SJSA1 (cell line): Measurements from ENCODE around the gene LMTK3. TPM values are rescaled to one million over a fixed set of nuclear protein-coding genes. Genes with fewer than 3 reads are reported as not detected.

Experiments
- DNase-seq, 2 experiments: peaks; one replicate each; pipeline ENCODE4 v3.0.0-alpha.2; 2015 to 2020; ENCODE audit warnings: low spot score in 2 of 2, low read depth in 1 of 2
- H3K27ac ChIP-seq: fragments of 250-450 bp; sonication (Bioruptor Pico); 2 replicates; pipeline ENCODE4 v1.5.1; 2020; ENCODE audit warnings: mild to moderate bottlenecking, moderate library complexity
- H3K27me3 ChIP-seq: fragments of 250-450 bp; sonication (Bioruptor Pico); replicated peaks from 2 replicates; pipeline ENCODE4 v1.5.1; 2020; ENCODE audit warnings: mild to moderate bottlenecking, moderate library complexity
- H3K36me3 ChIP-seq: fragments of 250-450 bp; sonication (Bioruptor Pico); 2 replicates; pipeline ENCODE4 v1.5.1; 2020; ENCODE audit warnings: mild to moderate bottlenecking
- H3K4me1 ChIP-seq: fragments of 250-450 bp; sonication (Bioruptor Pico); replicated peaks from 2 replicates; pipeline ENCODE4 v1.6.1; 2021; ENCODE audit warnings: mild to moderate bottlenecking
- H3K4me3 ChIP-seq: fragments of 250-450 bp; sonication (Bioruptor Pico); 2 replicates; pipeline ENCODE4 v1.5.1; 2020; ENCODE audit warnings: mild to moderate bottlenecking
- H3K9me3 ChIP-seq: fragments of 250-450 bp; sonication (Bioruptor Pico); replicated peaks from 2 replicates; pipeline ENCODE4 v1.5.1; 2020; ENCODE audit warnings: mild to moderate bottlenecking
- total RNA-seq: library from RNA; depleted of rRNA; stranded (reverse); fragments of >200 nt; shearing (Covaris generic); gene quantifications from 2 replicates; pipeline ENCODE4 v1.2.3, GENCODE V29; 2014

Gene LMTK3
- total RNA-seq, 1 experiment from 2014 or later, result not detected

DNA sequence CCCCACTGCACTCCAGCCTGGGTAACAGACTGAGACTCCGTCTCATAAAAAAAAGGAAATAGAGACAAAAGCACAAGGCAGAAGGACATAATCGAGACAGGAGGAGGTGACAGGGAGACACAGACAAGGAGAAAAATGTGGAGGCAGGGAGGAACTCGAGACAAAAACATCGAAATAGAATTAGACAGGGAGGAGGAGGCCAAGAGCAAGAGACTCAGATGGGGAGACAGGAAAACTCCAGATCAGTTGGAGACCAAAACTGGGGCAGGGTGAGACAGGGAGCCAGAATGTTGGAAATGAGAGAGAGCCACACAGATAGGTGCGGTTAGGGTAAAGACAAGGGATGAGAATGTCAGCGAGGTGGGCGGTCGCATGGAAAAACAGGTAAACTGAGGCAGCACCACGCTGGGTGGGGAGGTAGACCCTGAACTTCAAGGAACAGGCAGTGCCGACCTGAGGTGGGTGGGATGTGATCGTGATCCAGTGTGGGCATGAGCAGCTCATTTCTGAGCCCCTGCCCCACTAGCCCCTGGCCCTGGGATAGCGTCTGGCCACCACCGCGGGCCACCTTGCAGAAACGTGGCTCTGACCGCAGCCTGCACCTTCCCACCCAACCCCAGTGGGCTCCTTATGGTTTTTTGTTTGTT lies 27.3 kb downstream of the LMTK3 start:
- peaks cover 20% of the 10 kb centered on the region for H3K4me1 ChIP-seq
- H3K27me3 ChIP-seq, result no peaks in the 10 kb centered on the region

DNA sequence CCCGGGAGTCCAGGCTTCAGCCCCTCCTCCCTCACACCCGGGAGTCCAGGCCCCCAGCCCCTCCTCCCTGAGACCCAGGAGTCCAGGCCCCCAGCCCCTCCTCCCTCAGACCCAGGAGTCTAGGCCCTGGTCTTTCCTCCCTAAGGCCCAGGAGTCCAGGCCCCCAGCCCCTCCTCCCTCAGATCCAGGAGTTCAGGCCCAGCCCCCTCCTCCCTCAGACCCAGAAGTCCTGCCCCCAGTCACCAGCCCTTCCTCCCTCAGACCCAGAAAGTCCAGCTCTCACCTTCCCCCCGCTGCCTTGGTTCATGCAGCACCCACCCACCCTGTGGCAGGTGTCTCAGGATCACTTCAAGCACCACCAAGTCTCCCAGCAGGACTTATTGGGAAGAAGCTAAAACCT lies 28.3 kb downstream of the LMTK3 start:
- H3K27me3 ChIP-seq, result no peaks in the 10 kb centered on the region
- no peak for DNase-seq
- H3K9me3 ChIP-seq, result no peaks in the 10 kb centered on the region
- H3K27ac ChIP-seq, result no peak overlapping the region
- H3K4me3 ChIP-seq, result no peak overlapping the region
- H3K36me3 ChIP-seq, result peaks cover 28% of the 10 kb centered on the region
- peaks cover 13% of the 10 kb centered on the region for H3K4me1 ChIP-seq

More for the DNA sequence above, 27.3 kb downstream of the LMTK3 start:
- Histone ChIP-seq H3K36me3 (peaks cover 23% of the 10 kb centered on the region), H3K27ac (no peak overlapping the region), H3K9me3 (no peaks in the 10 kb centered on the region), H3K4me3 (no peak overlapping the region)
- DNase-seq, result no peak

DNA sequence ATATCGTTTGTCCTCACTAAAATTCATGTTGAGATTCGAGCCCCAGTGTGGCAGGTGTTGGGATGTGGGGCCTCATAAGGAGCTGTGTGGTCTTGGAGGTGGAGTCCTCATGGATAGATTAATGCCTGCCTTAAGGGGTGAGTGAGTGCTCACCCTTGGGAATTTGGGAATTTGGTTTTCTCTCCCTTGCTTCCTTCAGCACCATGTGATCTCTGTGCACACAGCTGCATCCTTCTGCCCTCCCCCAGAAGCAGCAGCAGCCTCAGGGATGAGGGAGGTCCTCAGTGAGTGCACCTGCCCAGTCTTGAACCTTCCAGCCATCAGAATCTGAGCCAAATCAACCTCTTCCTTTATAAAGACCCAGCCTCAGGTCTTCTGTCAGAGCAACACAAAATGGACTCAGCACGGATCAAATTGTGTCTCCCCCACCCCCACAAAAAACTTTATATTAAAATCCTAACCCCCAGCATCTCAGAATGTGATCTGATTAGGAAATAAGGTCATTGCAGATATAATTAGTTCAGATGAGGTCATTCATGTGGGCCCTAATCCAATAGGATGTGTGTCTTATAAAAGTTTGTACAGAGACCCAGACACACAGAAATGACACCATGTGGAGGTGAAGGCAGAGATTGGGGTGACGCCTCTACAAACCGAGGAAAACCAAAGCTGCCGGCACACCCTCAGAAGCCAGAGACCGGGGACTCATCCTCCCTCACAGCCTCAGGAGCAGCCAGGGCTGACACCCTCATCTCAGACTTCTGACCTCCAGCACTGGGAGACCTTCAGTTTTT lies 29.6 kb downstream of the LMTK3 start:
- no peak for DNase-seq
- peaks cover 4% of the 10 kb centered on the region; the same call in 1 of the 2 replicates for H3K4me1 ChIP-seq
- no peak overlapping the region for H3K27ac ChIP-seq
- H3K9me3 ChIP-seq, result no peaks in the 10 kb centered on the region
- peaks cover 41% of the 10 kb centered on the region for H3K36me3 ChIP-seq
- no peak overlapping the region for H3K4me3 ChIP-seq
- no peaks in the 10 kb centered on the region for H3K27me3 ChIP-seq

- no peaks in the 10 kb centered on the region for H3K9me3 ChIP-seq
- no peak overlapping the region for H3K27ac ChIP-seq
- H3K4me1 ChIP-seq, result no peaks in the 10 kb centered on the region
- no peak for DNase-seq
- H3K27me3 ChIP-seq, result no peaks in the 10 kb centered on the region
- H3K36me3 ChIP-seq, result peaks cover 53% of the 10 kb centered on the region
- no peak overlapping the region for H3K4me3 ChIP-seq
Observed at GRCh38 chr19:48480558-48481500, 30.8 kb downstream of the LMTK3 start.

DNA sequence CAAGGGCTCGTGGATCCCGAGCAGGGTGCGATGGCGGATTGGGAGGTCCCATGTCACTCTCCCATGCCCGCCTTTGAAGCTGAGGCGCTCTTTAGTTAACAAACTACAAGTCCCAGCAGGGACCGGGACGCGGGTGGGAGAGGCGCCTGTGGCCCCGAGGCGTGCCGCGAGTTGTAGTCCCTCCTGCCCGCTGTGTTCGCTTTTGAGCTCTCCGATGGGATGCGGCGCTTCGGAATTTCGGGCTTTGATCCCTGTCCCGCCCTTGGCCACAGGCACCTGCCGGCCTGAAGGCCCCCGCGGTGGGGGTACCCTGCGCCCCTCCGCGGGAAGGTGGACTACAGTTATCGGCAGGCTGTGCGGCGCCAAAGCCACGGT lies 31.5 kb downstream of the LMTK3 start:
- DNase-seq, result no peak
- Histone ChIP-seq H3K4me3 (no peak overlapping the region), H3K36me3 (peaks cover 59% of the 10 kb centered on the region), H3K9me3 (no peaks in the 10 kb centered on the region), H3K27ac (no peak overlapping the region), H3K4me1 (no peaks in the 10 kb centered on the region), H3K27me3 (no peaks in the 10 kb centered on the region)

DNA sequence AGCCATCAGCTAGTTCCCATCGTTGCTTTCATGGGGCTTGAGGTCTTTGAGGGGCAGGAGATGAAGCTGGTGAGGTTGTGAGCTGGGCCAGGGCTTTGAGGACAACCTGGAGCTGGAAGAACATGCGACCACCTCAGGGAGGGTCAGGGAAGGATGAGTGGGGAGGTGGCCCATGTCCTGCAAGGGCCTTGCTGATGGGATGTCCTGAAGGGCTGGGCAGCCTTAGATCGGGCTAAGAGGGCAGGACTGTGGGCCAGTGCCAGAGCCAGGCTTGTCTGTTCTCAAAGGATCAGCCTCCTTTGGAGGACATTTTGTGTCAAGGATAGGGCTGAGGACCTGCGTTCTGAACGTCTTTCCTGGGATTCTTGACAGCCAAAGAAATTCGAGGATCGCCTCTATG lies 31.9 kb downstream of the LMTK3 start:
- DNase-seq, result no peak
- Histone ChIP-seq H3K4me3 (no peak overlapping the region), H3K27me3 (no peaks in the 10 kb centered on the region), H3K36me3 (peaks cover 64% of the 10 kb centered on the region), H3K27ac (no peak overlapping the region), H3K4me1 (no peaks in the 10 kb centered on the region), H3K9me3 (no peaks in the 10 kb centered on the region)

DNA sequence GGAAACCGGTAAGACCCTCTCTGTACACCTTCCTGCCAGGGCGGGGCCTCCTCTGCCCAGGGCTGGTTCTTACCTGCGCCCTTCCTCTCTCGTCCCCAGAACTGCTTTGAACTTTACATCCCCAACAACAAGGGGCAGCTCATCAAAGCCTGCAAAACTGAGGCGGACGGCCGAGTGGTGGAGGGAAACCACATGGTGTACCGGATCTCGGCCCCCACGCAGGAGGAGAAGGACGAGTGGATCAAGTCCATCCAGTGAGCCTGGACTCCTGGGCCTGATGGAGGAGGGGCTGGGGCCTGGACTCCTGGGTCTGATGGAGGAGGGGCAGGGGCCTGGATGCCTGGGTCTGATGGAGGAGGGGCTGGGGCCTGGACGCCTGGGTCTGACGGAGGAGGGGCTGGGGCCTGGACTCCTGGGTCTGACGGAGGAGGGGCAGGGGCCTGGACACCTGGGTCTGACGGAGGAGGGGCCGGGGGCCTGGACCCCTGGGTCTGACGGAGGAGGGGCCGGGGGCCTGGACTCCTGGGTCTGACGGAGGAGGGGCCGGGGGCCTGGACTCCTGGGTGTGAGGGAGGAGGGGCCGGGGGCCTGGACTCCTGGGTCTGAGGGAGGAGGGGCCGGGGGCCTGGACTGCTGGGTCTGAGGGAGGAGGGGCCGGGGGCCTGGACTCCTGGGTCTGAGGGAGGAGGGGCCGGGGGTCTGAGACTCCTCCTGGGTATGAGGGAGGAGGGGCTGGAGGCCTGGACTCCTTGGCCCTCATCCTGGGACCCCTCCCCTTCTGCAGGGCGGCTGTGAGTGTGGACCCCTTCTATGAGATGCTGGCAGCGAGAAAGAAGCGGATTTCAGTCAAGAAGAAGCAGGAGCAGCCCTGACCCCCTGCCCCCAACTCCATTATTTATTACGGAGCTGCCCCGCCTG lies 33.0 kb downstream of the LMTK3 start:
- Histone ChIP-seq H3K27me3 (no peaks in the 10 kb centered on the region), H3K27ac (no peak overlapping the region), H3K4me1 (no peaks in the 10 kb centered on the region), H3K9me3 (no peaks in the 10 kb centered on the region), H3K4me3 (no peak overlapping the region), H3K36me3 (peaks cover 75% of the 10 kb centered on the region)
- DNase-seq, result no peak

DNA sequence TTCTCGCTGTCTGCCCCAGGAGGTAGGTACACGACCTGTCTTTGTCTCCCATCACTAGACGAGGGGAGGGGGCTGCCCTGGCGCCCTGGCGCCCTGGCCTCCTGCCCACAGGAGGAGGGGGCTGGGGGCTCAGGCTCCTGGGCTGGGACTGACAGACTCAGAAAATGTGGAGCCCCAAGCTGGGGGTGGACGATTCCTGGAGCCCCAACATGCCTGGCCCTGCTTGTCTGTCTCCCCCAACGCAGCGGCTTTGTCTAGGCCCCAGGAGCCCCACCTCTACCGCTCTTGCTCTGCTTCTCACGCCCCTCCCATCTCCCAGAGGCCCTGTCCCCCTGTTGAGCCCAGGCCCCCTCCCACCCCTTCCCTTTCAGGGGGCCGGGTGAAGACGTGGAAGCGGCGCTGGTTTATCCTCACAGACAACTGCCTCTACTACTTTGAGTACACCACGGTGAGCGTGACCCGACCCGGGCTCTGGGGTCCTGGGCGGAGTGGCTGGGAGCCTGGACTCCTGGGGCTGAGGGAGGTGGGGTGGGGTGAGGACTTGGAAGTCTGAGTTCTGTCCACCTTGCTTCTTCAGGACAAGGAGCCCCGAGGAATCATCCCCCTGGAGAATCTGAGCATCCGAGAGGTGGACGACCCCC lies 33.8 kb downstream of the LMTK3 start:
- no peaks in the 10 kb centered on the region for H3K9me3 ChIP-seq
- no peaks in the 10 kb centered on the region for H3K4me1 ChIP-seq
- H3K27ac ChIP-seq, result no peak overlapping the region
- peaks cover 83% of the 10 kb centered on the region for H3K36me3 ChIP-seq
- no peak overlapping the region for H3K4me3 ChIP-seq
- H3K27me3 ChIP-seq, result no peaks in the 10 kb centered on the region
- DNase-seq, result no peak

GRCh38 chr19:48477067-48477685 lies 34.5 kb downstream of the LMTK3 start:
- Histone ChIP-seq H3K4me3 (no peak overlapping the region), H3K27ac (no peak overlapping the region), H3K9me3 (no peaks in the 10 kb centered on the region), H3K36me3 (peaks cover 87% of the 10 kb centered on the region), H3K27me3 (no peaks in the 10 kb centered on the region), H3K4me1 (no peaks in the 10 kb centered on the region)
- DNase-seq, result no peak

DNA sequence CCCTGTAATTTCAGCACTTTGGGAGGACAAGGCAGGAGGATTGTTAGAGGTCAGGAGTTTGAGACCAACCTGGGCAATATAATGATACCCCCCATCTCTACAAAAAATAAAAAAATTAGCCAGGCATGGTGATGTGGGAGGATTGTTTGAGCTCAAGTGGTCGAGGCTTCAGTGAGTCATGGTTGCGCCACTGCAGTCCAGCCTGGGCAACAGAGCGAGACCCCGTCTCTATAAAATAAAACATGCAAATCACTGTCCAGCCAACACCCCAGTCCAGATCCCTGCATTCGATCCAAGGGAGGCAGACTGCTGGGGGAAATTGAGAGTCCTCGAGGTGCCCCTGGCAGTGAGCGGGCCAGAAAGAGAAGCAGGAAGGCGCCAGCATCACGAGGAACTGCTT lies 35.5 kb downstream of the LMTK3 start:
- DNase-seq, result no peak
- Histone ChIP-seq H3K4me1 (no peaks in the 10 kb centered on the region), H3K27me3 (no peaks in the 10 kb centered on the region), H3K27ac (no peak overlapping the region), H3K4me3 (no peak overlapping the region), H3K36me3 (peaks cover 92% of the 10 kb centered on the region), H3K9me3 (no peaks in the 10 kb centered on the region)

GRCh38 chr19:48475369-48476068 lies 36.1 kb downstream of the LMTK3 start:
- H3K27me3 ChIP-seq, result no peaks in the 10 kb centered on the region
- H3K27ac ChIP-seq, result no peak overlapping the region
- no peak overlapping the region for H3K4me3 ChIP-seq
- H3K36me3 ChIP-seq, result peaks cover 92% of the 10 kb centered on the region
- no peak for DNase-seq
- H3K4me1 ChIP-seq, result peaks cover under 1% of the 10 kb centered on the region; the same call in 1 of the 2 replicates
- H3K9me3 ChIP-seq, result no peaks in the 10 kb centered on the region

DNA sequence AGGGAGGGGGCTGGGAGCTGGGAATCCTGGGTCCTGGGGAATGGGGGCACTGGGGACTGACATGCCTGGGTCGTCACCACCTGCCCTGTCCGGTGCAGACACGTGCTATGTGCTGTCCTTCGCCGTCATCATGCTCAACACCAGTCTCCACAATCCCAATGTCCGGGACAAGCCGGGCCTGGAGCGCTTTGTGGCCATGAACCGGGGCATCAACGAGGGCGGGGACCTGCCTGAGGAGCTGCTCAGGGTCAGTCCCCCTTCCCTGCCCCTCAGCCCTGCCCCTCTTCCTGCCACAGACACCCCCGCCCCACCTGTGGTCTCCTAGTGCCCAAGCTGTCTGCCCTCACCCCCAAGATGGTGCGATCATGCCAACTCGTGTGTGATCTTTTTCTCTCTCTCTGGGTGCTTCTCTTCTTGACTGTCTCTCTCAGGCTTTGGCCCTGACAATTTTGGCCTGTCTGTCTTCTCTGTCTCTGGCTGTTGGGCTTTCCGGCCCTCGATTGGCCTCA lies 37.5 kb downstream of the LMTK3 start:
- no peak overlapping the region for H3K4me3 ChIP-seq

More for the DNA sequence above, 37.5 kb downstream of the LMTK3 start:
- no peak for DNase-seq
- H3K27me3 ChIP-seq, result no peaks in the 10 kb centered on the region
- peaks cover 90% of the 10 kb centered on the region for H3K36me3 ChIP-seq
- no peak overlapping the region for H3K27ac ChIP-seq
- H3K4me1 ChIP-seq, result peaks cover 5% of the 10 kb centered on the region; the same call in 1 of the 2 replicates
- no peaks in the 10 kb centered on the region for H3K9me3 ChIP-seq
